ENCODE results near the gene PHACTR4.

GRCh38 chr1:28417441-28417922 lies 47.9 kb downstream of the PHACTR4 start:
- no peak for TF ChIP-seq CTCF (conservative IDR thresholded peaks at IDR 0.05 in 1 of 2, IDR thresholded peaks at IDR 0.05 in 1 of 2; ENCODE audit: low read depth in 1 of 2, low read length in 2 of 2)
- TF ChIP-seq EZH2 (IDR thresholded peaks at IDR 0.05; ENCODE audit: low read length, missing control alignments), result no peak

All from fibroblast of lung (primary cell).